HG03139 (cell line): Measurements from ENCODE around the gene MMD.
"Not testable (repeated sequence)": the region's sequence is repeated elsewhere in the genome, so short reads cannot be mapped to it uniquely, and the experiment has no call there.

Experiments used
- ATAC-seq: cut with Tn5 transposase; IDR thresholded peaks from one replicate; pipeline ENCODE4 v1.9.1; 2021; ENCODE audit not compliant: unreplicated experiment

MMD gene

GRCh38 chr17:55424893-55425540 lies 3.4 kb upstream of the MMD start:
- ATAC-seq: no peak

- ATAC-seq: no peak
Measured at GRCh38 chr17:55423535-55423934, 1.9 kb upstream of the MMD start.

GRCh38 chr17:55422828-55423164 lies 1.2 kb upstream of the MMD start:
- ATAC-seq: not testable (repeated sequence)

GRCh38 chr17:55420776-55421178 lies 858 bp downstream of the MMD start:
- no peak for ATAC-seq

- ATAC-seq: peak; percentile 35
Measured at GRCh38 chr17:55420067-55420775, 1.4 kb downstream of the MMD start.

GRCh38 chr17:55418369-55419268 lies 3.0 kb downstream of the MMD start:
- no peak for ATAC-seq

- ATAC-seq: no peak
Measured at GRCh38 chr17:55417411-55418268, 4.0 kb downstream of the MMD start.

GRCh38 chr17:55416470-55417052 lies 5.1 kb downstream of the MMD start:
- no peak for ATAC-seq

GRCh38 chr17:55416000-55416399 lies 5.6 kb downstream of the MMD start:
- ATAC-seq: no peak

- no peak for ATAC-seq
Measured at GRCh38 chr17:55414983-55415382, 6.7 kb downstream of the MMD start.

- no peak for ATAC-seq
Measured at GRCh38 chr17:55413825-55414489, 7.7 kb downstream of the MMD start.

GRCh38 chr17:55411463-55411855 lies 10.2 kb downstream of the MMD start:
- ATAC-seq: no peak

GRCh38 chr17:55410722-55411462 lies 10.7 kb downstream of the MMD start:
- no peak for ATAC-seq

GRCh38 chr17:55409030-55409800 lies 12.4 kb downstream of the MMD start:
- ATAC-seq: no peak

- ATAC-seq: no peak
Measured at GRCh38 chr17:55407641-55408566, 13.7 kb downstream of the MMD start.

- no peak for ATAC-seq
Measured at GRCh38 chr17:55405600-55405999, 16.0 kb downstream of the MMD start.

- not testable (repeated sequence) for ATAC-seq
Measured at GRCh38 chr17:55404197-55404596, 17.4 kb downstream of the MMD start.
